B cell (primary cell): ENCODE results near the gene AGFG2.
"Not testable (repeated sequence)": the region's sequence is repeated elsewhere in the genome, so short reads cannot be mapped to it uniquely, and the experiment has no call there.

Experiments used
- CTCF ChIP-seq: fragments of 200-600 bp; IDR thresholded peaks from one replicate; pipeline ENCODE4 v1.8.0; 2022; ENCODE audit warnings: antibody characterized with exemption, mild to moderate bottlenecking
- EZH2 ChIP-seq: IDR thresholded peaks from 2 replicates; pipeline ENCODE4 v1.6.1; 2012; ENCODE audit warnings: borderline replicate concordance, low read depth, mild to moderate bottlenecking, moderate library complexity, low read length; ENCODE audit not compliant: insufficient read depth, poor library complexity, severe bottlenecking

- TF ChIP-seq CTCF, EZH2: not testable (repeated sequence)
Observed at GRCh38 chr7:100528108-100528866, 10.7 kb upstream of the AGFG2 start.
